OCI-LY1 (cell line): ENCODE measurements around the gene LRMDA.

Source experiments
- CTCF ChIP-seq: fragments of 200-600 bp; sonication (generic), shearing (Covaris generic); IDR thresholded peaks from 2 replicates; pipeline ENCODE4 v1.5.1; 2017; ENCODE audit warnings: mild to moderate bottlenecking, antibody characterized with exemption, low read length, moderate library complexity, mixed read lengths
- EZH2 ChIP-seq: fragments of 200-600 bp; sonication (generic), shearing (Covaris generic); IDR thresholded peaks from 2 replicates; pipeline ENCODE4 v1.8.0; 2017; ENCODE audit warnings: borderline replicate concordance, mixed run types, mild to moderate bottlenecking, antibody characterized with exemption, low read length, moderate library complexity, mixed read lengths

DNA sequence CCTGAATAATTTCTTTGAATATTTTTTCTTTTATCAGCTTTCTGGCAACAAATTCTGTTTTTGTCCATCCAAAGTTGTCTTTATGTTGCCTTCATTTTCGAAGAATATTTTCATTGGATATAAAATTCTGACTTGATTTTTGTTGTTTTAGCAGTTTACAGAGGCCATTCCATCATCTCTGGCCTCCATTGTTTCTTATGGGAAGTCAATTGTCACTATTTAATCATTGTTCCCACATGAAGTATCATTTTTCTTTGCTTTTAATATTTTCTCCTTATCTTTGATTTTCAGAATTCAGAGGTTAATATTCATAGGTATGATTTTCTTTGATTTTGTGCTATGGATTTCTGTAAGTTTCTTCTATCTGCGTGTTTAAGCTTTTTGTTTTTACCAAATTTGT is 512.6 kb downstream of the LRMDA start:
- TF ChIP-seq CTCF (no peak), EZH2 (no peak)
